MCF 10A (cell line): Measurements from ENCODE around the gene KAT2B. TPM values are rescaled to one million over a fixed set of nuclear protein-coding genes. Genes with fewer than 3 reads are reported as not detected.

ENCODE experiments used
- BruUV-seq: library from RNA; stranded (reverse); fragments of 400-500 nt; replicated peaks from 2 replicates; lab custom pipeline; 2021; lab: Mats Ljungman, UMichigan
- CTCF ChIA-PET: fragments of 300-600 bp; sonication (Branson Sonifier 250); formaldehyde crosslinking; extraction: SDS; loops from one replicate; lab custom pipeline; 2021; ENCODE audit warnings: antibody characterized with exemption, inconsistent platforms; lab: Yijun Ruan, JAX
- POLR2A ChIA-PET: fragments of 300-600, 350-650 bp; sonication (Branson Sonifier 250); formaldehyde crosslinking; extraction: SDS; loops from one replicate; lab custom pipeline; 2020; ENCODE audit warnings: antibody characterized with exemption, inconsistent platforms; lab: Yijun Ruan, JAX
- DNase-seq: peaks from one replicate; pipeline ENCODE4 v3.0.0-alpha.2; 2018; ENCODE audit not compliant: unreplicated experiment
- H3K27ac Mint-ChIP-seq: one replicate; pipeline ENCODE4 v1.8.0; 2022; ENCODE audit warnings: mild to moderate bottlenecking, low read depth, mixed read lengths; ENCODE audit not compliant: unreplicated experiment
- H3K27me3 Mint-ChIP-seq: one replicate; pipeline ENCODE4 v1.8.0; 2022; ENCODE audit warnings: mixed read lengths; ENCODE audit not compliant: insufficient read depth, unreplicated experiment
- H3K36me3 Mint-ChIP-seq: one replicate; pipeline ENCODE4 v1.8.0; 2022; ENCODE audit warnings: mild to moderate bottlenecking, moderate library complexity, mixed read lengths; ENCODE audit not compliant: insufficient read depth, unreplicated experiment
- H3K4me1 Mint-ChIP-seq: one replicate; pipeline ENCODE4 v1.8.0; 2022; ENCODE audit warnings: mixed read lengths; ENCODE audit not compliant: insufficient read depth, unreplicated experiment
- H3K4me3 Mint-ChIP-seq: one replicate; pipeline ENCODE4 v1.8.0; 2022; ENCODE audit warnings: mild to moderate bottlenecking, moderate library complexity, mixed read lengths; ENCODE audit not compliant: unreplicated experiment
- H3K9me3 Mint-ChIP-seq: one replicate; pipeline ENCODE4 v1.8.0; 2022; ENCODE audit warnings: mixed read lengths; ENCODE audit not compliant: unreplicated experiment
- CTCF ChIP-seq: fragments of 200-600 bp; IDR thresholded peaks from one replicate; pipeline ENCODE4 v1.8.0; 2022; ENCODE audit warnings: antibody characterized with exemption, mild to moderate bottlenecking; ENCODE audit not compliant: unreplicated experiment
- intact Hi-C: fragments of 100-400 bp; cut with micrococcal nuclease; formaldehyde crosslinking; loops from 2 replicates; pipeline ENCODE4 v1.14.1; 2022
- total RNA-seq: library from RNA; stranded (reverse); gene quantifications from 2 replicates; pipeline ENCODE4 v1.2.3, GENCODE V29; 2022

The KAT2B gene
- total RNA-seq, 1 experiment from 2014 or later: 9.4 TPM

- CTCF ChIA-PET: no interaction called here
- intact Hi-C loops: no loop called here
- Mint-ChIP-seq H3K4me1 (no peaks in the 10 kb centered on the region), H3K4me3 (no peak overlapping the region), H3K27ac (no peak overlapping the region), H3K9me3 (no peaks in the 10 kb centered on the region), H3K27me3 (no peaks in the 10 kb centered on the region), H3K36me3 (no peaks in the 10 kb centered on the region)
- POLR2A ChIA-PET: no interaction called here
- no peak for TF ChIP-seq CTCF
- BruUV-seq: no TSS peak
- no peak for DNase-seq
Observed at GRCh38 chr3:20145874-20146273, 105.6 kb downstream of the KAT2B start.

GRCh38 chr3:20146301-20146700 is 106.1 kb downstream of the KAT2B start:
- CTCF ChIA-PET: interaction anchor here (0.6 kb wide), 2 partner anchors 24 to 152 kb away, joined by 3 read pairs; no protein-coding TSS in a partner anchor
- TF ChIP-seq CTCF: no peak
- H3K36me3 Mint-ChIP-seq: no peaks in the 10 kb centered on the region
- POLR2A ChIA-PET: no interaction called here
- no peak overlapping the region for H3K27ac Mint-ChIP-seq
- no TSS peak for BruUV-seq
- intact Hi-C loops: no loop called here
- no peak for DNase-seq
- H3K4me1 Mint-ChIP-seq: no peaks in the 10 kb centered on the region
- H3K27me3 Mint-ChIP-seq: no peaks in the 10 kb centered on the region
- no peak overlapping the region for H3K4me3 Mint-ChIP-seq
- H3K9me3 Mint-ChIP-seq: no peaks in the 10 kb centered on the region

- no peaks in the 10 kb centered on the region for H3K27me3 Mint-ChIP-seq
- H3K4me3 Mint-ChIP-seq: no peak overlapping the region
- intact Hi-C loops: no loop called here
- POLR2A ChIA-PET: no interaction called here
- no peaks in the 10 kb centered on the region for H3K4me1 Mint-ChIP-seq
- CTCF ChIA-PET: no interaction called here
- BruUV-seq: no TSS peak
- TF ChIP-seq CTCF: no peak
- H3K36me3 Mint-ChIP-seq: no peaks in the 10 kb centered on the region
- DNase-seq: no peak
- H3K9me3 Mint-ChIP-seq: no peaks in the 10 kb centered on the region
- no peak overlapping the region for H3K27ac Mint-ChIP-seq
Observed at GRCh38 chr3:20147361-20147760, 107.1 kb downstream of the KAT2B start.

GRCh38 chr3:20148466-20148865 is 108.2 kb downstream of the KAT2B start:
- Mint-ChIP-seq H3K4me1 (no peaks in the 10 kb centered on the region), H3K27ac (no peak overlapping the region), H3K36me3 (no peaks in the 10 kb centered on the region), H3K4me3 (no peak overlapping the region), H3K27me3 (no peaks in the 10 kb centered on the region), H3K9me3 (no peaks in the 10 kb centered on the region)
- DNase-seq: no peak
- TF ChIP-seq CTCF: no peak
- CTCF ChIA-PET: no interaction called here
- intact Hi-C loops: no loop called here
- POLR2A ChIA-PET: no interaction called here
- BruUV-seq: no TSS peak
